ENCODE results near the gene SLC6A3.

DNA sequence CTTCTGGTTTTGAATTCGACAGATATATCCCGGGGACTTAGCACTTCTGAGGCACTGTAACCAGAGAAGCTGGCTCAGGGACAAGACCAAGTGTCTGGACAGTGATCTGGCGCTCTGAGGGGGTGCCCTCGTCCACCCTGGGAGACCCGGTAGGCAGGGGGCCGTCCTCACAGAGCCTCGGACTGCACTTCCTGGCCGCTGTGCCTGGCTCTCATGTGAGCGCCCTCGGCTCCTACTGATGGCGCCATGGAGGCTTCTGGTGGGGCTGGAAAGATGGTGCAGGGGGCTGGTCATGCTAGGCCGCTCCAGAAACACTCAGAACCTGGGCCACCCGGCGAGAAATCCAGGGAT, 18.8 kb upstream of the SLC6A3 start:
- TF ChIP-seq CTCF (IDR thresholded peaks at IDR 0.05) (no peak), E2F5 (CRISPR knock-in tag; IDR thresholded peaks at IDR 0.05) (no peak), MAX (CRISPR knock-in tag; IDR thresholded peaks at IDR 0.05) (no peak), MLX (CRISPR knock-in tag; IDR thresholded peaks at IDR 0.05) (no peak), ZNF416 (CRISPR knock-in tag; IDR thresholded peaks at IDR 0.05) (no peak), ESRRA (CRISPR knock-in tag; IDR thresholded peaks at IDR 0.05; ENCODE audit: borderline replicate concordance) (no peak), NR3C1 (CRISPR knock-in tag; conservative IDR thresholded peaks at IDR 0.05; ENCODE audit: low read depth) (no peak), NFE2L1 (CRISPR knock-in tag; IDR thresholded peaks at IDR 0.05) (no peak), JUN (CRISPR knock-in tag; IDR thresholded peaks at IDR 0.05) (no peak)
- TF ChIP-seq, protein P1, sequence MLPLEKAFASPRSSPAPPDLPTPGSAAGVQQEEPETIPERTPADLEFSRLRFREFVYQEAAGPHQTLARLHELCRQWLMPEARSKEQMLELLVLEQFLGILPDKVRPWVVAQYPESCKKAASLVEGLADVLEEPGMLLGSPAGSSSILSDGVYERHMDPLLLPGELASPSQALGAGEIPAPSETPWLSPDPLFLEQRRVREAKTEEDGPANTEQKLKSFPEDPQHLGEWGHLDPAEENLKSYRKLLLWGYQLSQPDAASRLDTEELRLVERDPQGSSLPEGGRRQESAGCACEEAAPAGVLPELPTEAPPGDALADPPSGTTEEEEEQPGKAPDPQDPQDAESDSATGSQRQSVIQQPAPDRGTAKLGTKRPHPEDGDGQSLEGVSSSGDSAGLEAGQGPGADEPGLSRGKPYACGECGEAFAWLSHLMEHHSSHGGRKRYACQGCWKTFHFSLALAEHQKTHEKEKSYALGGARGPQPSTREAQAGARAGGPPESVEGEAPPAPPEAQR (CRISPR knock-in tag; IDR thresholded peaks at IDR 0.05) = no peak
